Psoas muscle (tissue), 8 donors: ENCODE measurements around the gene PSMF1. TPM values are rescaled to one million over a fixed set of nuclear protein-coding genes. Genes with fewer than 3 reads are reported as not detected.
"Not testable (repeated sequence)": the region's sequence is repeated elsewhere in the genome, so short reads cannot be mapped to it uniquely, and the experiment has no call there.

Source experiments
- ATAC-seq, 4 donors: fragments of 200-7000 bp; cut with Tn5 transposase; one replicate each; pipeline ENCODE4 v1.9.1; 2020; ENCODE audit warnings: moderate library complexity in 3 of 4, mild to moderate bottlenecking in 2 of 4
- DNase-seq, 2 donors: peaks; one replicate each; pipeline ENCODE4 v3.0.0-alpha.2; 2020
- H3K27ac ChIP-seq: fragments of 200-600 bp; one replicate; pipeline ENCODE4 v1.8.0; 2022
- H3K27me3 ChIP-seq, 3 donors: fragments of 200-600 bp in 1 of 3; one replicate each; pipeline versions ENCODE4 v1.6.1 to v1.8.0; 2013 to 2022; ENCODE audit warnings: low read length in 2 of 3, mild to moderate bottlenecking in 2 of 3, moderate library complexity in 1 of 3; ENCODE audit not compliant: insufficient read depth in 3 of 3
- H3K36me3 ChIP-seq, 2 donors: fragments of 200-600 bp in 1 of 2; one replicate each; pipeline versions ENCODE4 v1.6.1 to v1.8.0; 2013 to 2022; ENCODE audit warnings: low read depth in 1 of 2, mild to moderate bottlenecking in 1 of 2, moderate library complexity in 1 of 2; ENCODE audit not compliant: insufficient read depth in 1 of 2
- H3K4me1 ChIP-seq: fragments of 200-600 bp; one replicate; pipeline ENCODE4 v1.8.0; 2022
- H3K4me3 ChIP-seq: fragments of 200-600 bp; one replicate; pipeline ENCODE4 v1.8.0; 2022; ENCODE audit warnings: mild to moderate bottlenecking
- H3K9me3 ChIP-seq: fragments of 200-600 bp; one replicate; pipeline ENCODE4 v1.8.0; 2022
- CTCF ChIP-seq: fragments of 200-600 bp; IDR thresholded peaks from one replicate; pipeline ENCODE4 v1.8.0; 2022; ENCODE audit warnings: antibody characterized with exemption
- WGBS, 3 donors: extraction: QIAGEN DNeasy Blood & Tissue Kit; methylation state at CpG; one replicate each; pipeline versions ENCODE4 v1.1.6 to v1.1.7; 2013; 5-methylcytosine and 5-hydroxymethylcytosine counted together
- intact Hi-C, 2 donors: fragments of 100-400 bp; cut with DNase I; formaldehyde crosslinking; loops; one replicate each; pipeline versions ENCODE4 v1.11.0 to v1.14.2; 2022
- polyA plus RNA-seq, 3 donors: library from polyadenylated mRNA; stranded (reverse); fragments of 200-250 nt; gene quantifications; one replicate each; pipeline ENCODE4 v1.2.3, GENCODE V29; 2013
- total RNA-seq, 4 donors: library from RNA; stranded (reverse); fragmentation: NEBNext Ultra II Directional in 2 of 4; extraction: Animal tissue kit (Norgen Biotek cat#: 25700) in 2 of 4; gene quantifications; one replicate each; pipeline versions ENCODE4 v1.2.1 to v1.2.4, GENCODE V29; 2021 to 2023
- donor health status: healthy with polysubstance abuse.
- donor health status: DM: no; HTN: no; CAD: no; lungs with moderate emphysema.
- donor health status: Bipolar disorder and iron deficiency.
- donor health status: healthy.
- donor health status: DM: yes; HTN: yes; CAD: no.
- donor health status: DM: no; HTN: no; CAD: no.
- donor health status: DM: no; HTN: no; CAD: no.
- donor health status: DM: yes; HTN: yes; CAD: no.

The PSMF1 gene
- total and polyA plus RNA-seq, 7 donors, result 81.0 to 159 (median 137) TPM

GRCh38 chr20:1146957-1147356 lies 28.6 kb downstream of the PSMF1 start:
- Histone ChIP-seq H3K4me1 (no peaks in the 10 kb centered on the region), H3K27me3 (no peaks in the 10 kb centered on the region), H3K36me3 (peaks cover 0 to 62% of the 10 kb centered on the region in 2 donors), H3K27ac (no peak overlapping the region), H3K9me3 (no peaks in the 10 kb centered on the region), H3K4me3 (no peak overlapping the region)
- TF ChIP-seq CTCF, result no peak
- intact Hi-C loops, result no loop called here
- no peak for ATAC-seq
- DNase-seq, result no peak
- 86 to 89% (median 89%) methylated on average over 5 of the region's 5 CpGs for WGBS, 3 donors

GRCh38 chr20:1149812-1150211 lies 31.4 kb downstream of the PSMF1 start:
- ATAC-seq, H3K27me3 ChIP-seq, H3K4me3 ChIP-seq, H3K9me3 ChIP-seq, DNase-seq, H3K4me1 ChIP-seq, H3K27ac ChIP-seq, intact Hi-C loops: not testable (repeated sequence)
- WGBS, 3 donors, result 87 to 98% (median 97%) methylated on average over 2 of the region's 2 CpGs
- peaks cover 0 to 53% of the 10 kb centered on the region in 2 donors for H3K36me3 ChIP-seq

GRCh38 chr20:1150218-1150617 lies 31.8 kb downstream of the PSMF1 start:
- intact Hi-C loops, result no loop called here
- H3K9me3 ChIP-seq, result no peaks in the 10 kb centered on the region
- ATAC-seq, result peak in 2 of 4 donors; percentile 56 to 58
- peaks cover 3 to 51% of the 10 kb centered on the region in 2 donors for H3K36me3 ChIP-seq
- WGBS, 3 donors, result 73 to 85% (median 82%) methylated on average over 4 of the region's 4 CpGs
- peaks cover 4% of the 10 kb centered on the region for H3K4me1 ChIP-seq
- H3K27me3 ChIP-seq, result no peaks in the 10 kb centered on the region
- no peak for TF ChIP-seq CTCF
- H3K4me3 ChIP-seq, result no peak overlapping the region
- no peak for DNase-seq
- no peak overlapping the region for H3K27ac ChIP-seq

- H3K4me1 ChIP-seq, result peaks cover 4% of the 10 kb centered on the region
- no peak for TF ChIP-seq CTCF
- H3K4me3 ChIP-seq, result no peak overlapping the region
- H3K9me3 ChIP-seq, result no peaks in the 10 kb centered on the region
- no peak for ATAC-seq
- no peak for DNase-seq
- H3K27ac ChIP-seq, result no peak overlapping the region
- intact Hi-C loops, result no loop called here
- peaks cover 6 to 54% of the 10 kb centered on the region in 2 donors for H3K36me3 ChIP-seq
- 91 to 100% (median 96%) methylated on average over 1 of the region's 1 CpG for WGBS, 3 donors
- no peaks in the 10 kb centered on the region for H3K27me3 ChIP-seq
These were observed 32.6 kb downstream of the PSMF1 start for GRCh38 chr20:1150968-1151367.

GRCh38 chr20:1154226-1154625 lies 35.8 kb downstream of the PSMF1 start:
- DNase-seq (no peak), ATAC-seq (no peak)
- no peak overlapping the region for H3K4me3 ChIP-seq
- no peaks in the 10 kb centered on the region for H3K9me3 ChIP-seq
- peaks cover 6 to 42% of the 10 kb centered on the region in 2 donors for H3K36me3 ChIP-seq
- intact Hi-C loops, result no loop called here
- no peak overlapping the region for H3K27ac ChIP-seq
- TF ChIP-seq CTCF, result no peak
- peaks cover 4% of the 10 kb centered on the region for H3K4me1 ChIP-seq
- no peaks in the 10 kb centered on the region for H3K27me3 ChIP-seq
